Esophagus muscularis mucosa (tissue), 4 donors: ENCODE results near the gene AK8.

Experiments used
- CTCF ChIP-seq, 3 experiments: fragments of 200-600 bp in 2 of 3; fragments of 450-650 bp in 1 of 3; sonication (generic) in 2 of 3; IDR thresholded peaks; one replicate each; pipeline ENCODE4 v1.5.1; 2017 to 2019; ENCODE audit warnings: antibody characterized with exemption in 3 of 3, mild to moderate bottlenecking in 2 of 3, moderate library complexity in 1 of 3
- EP300 ChIP-seq: sonication (generic); formaldehyde crosslinking; IDR thresholded peaks from one replicate; pipeline ENCODE4 v1.6.1; 2017; ENCODE audit warnings: antibody characterized with exemption
- POLR2A ChIP-seq: fragments of 450-650 bp; IDR thresholded peaks from one replicate; pipeline ENCODE4 v1.6.1; 2017; ENCODE audit warnings: antibody characterized with exemption, moderate library complexity, mild to moderate bottlenecking, low read depth
- POLR2AphosphoS5 ChIP-seq, 2 donors: sonication (generic); formaldehyde crosslinking; IDR thresholded peaks; one replicate each; pipeline ENCODE4 v1.6.1; 2017; ENCODE audit warnings: antibody characterized with exemption in 2 of 2

GRCh38 chr9:132723809-132724208 lies 154.3 kb downstream of the AK8 start:
- TF ChIP-seq CTCF (IDR thresholded peaks at IDR 0.05): no peak
- TF ChIP-seq POLR2A: no peak
- no peak for TF ChIP-seq EP300
- TF ChIP-seq POLR2AphosphoS5 (IDR thresholded peaks at IDR 0.05): no peak
